Loucy (cell line): Measurements from ENCODE around the gene PUM2.

ENCODE experiments used
- CTCF ChIP-seq: fragments of 200-600 bp; sonication (generic); conservative IDR thresholded peaks from 2 replicates; pipeline ENCODE4 v1.5.1; 2014; ENCODE audit warnings: mild to moderate bottlenecking, antibody characterized with exemption, low read length
- EZH2phosphoT487 ChIP-seq: fragments of 200-600 bp; IDR thresholded peaks from 2 replicates; pipeline ENCODE4 v1.6.1; 2018; ENCODE audit warnings: antibody characterized with exemption, mild to moderate bottlenecking, moderate library complexity, borderline replicate concordance

DNA sequence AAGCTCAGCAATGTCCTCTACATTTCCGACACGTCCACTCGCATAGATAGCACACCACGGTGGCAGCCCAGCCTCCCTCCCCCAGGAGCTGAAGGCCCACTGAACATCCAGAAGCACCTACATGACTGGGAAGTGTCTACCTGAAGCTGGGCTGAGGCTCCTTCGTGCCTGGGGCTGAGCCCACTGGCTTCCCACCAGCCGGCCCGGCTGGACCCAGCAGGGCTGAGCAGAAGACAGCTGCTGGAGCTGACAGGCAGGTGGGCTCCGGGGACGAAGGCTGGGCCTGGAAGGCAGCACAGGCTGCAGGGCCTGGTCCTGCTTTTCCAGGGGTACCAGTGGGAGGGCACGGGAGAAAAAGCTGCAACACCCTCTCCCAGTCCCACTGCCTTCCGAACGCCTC, 139.2 kb downstream of the PUM2 start:
- TF ChIP-seq CTCF, result no peak
- TF ChIP-seq EZH2phosphoT487, result no peak
